Pancreas (tissue), 10 donors: ENCODE results near the gene CIAPIN1. TPM values are rescaled to one million over a fixed set of nuclear protein-coding genes. Genes with fewer than 3 reads are reported as not detected.

Experiments
- ATAC-seq, 4 donors: fragments of 200-7000 bp; cut with Tn5 transposase; one replicate each; pipeline versions ENCODE4 v1.8.0 to v1.9.1; 2020; ENCODE audit warnings: mild to moderate bottlenecking in 4 of 4, moderate library complexity in 4 of 4
- DNase-seq, 6 donors: peaks; one replicate each; pipeline ENCODE4 v3.0.0-alpha.2; 2020
- FAIRE-seq: peaks from 2 replicates; lab custom pipeline; 2012; peaks lifted over from hg19 to GRCh38; lab: Jason Lieb, UNC
- H3K27ac ChIP-seq, 4 donors: fragments of 200-600 bp; sonication (generic); 1 replicate in 3 of 4; 2 replicates in 1 of 4; pipeline versions ENCODE4 v1.5.0 to v1.8.0; 2020
- H3K27me3 ChIP-seq, 4 donors: fragments of 200-600 bp; one replicate each; pipeline ENCODE4 v1.8.0; 2021
- H3K36me3 ChIP-seq, 3 donors: fragments of 200-600 bp; sonication (generic) in 1 of 3; one replicate each; pipeline versions ENCODE4 v1.5.0 to v1.8.0; 2020 to 2021
- H3K4me1 ChIP-seq, 3 donors: fragments of 200-600 bp; one replicate each; pipeline ENCODE4 v1.8.0; 2021
- H3K4me3 ChIP-seq, 4 donors: fragments of 200-600 bp; sonication (generic) in 2 of 4; one replicate each; pipeline versions ENCODE4 v1.5.0 to v1.8.0; 2020 to 2021
- H3K9me3 ChIP-seq, 4 donors: fragments of 200-600 bp; one replicate each; pipeline ENCODE4 v1.8.0; 2021
- WGBS, 2 donors: extraction: QIAGEN DNeasy Blood & Tissue Kit; methylation state at CpG; one replicate each; pipeline ENCODE4 v1.1.7; 2013; 5-methylcytosine and 5-hydroxymethylcytosine counted together
- intact Hi-C, 3 donors: fragments of 100-400 bp; cut with DNase I; formaldehyde crosslinking; loops; one replicate each; pipeline versions ENCODE4 v1.11.1 to v1.14.2; 2022
- polyA plus RNA-seq, 2 donors: library from polyadenylated mRNA; stranded (reverse); fragments of 200-250 nt; gene quantifications; one replicate each; pipeline ENCODE4 v1.2.3, GENCODE V29; 2013
- total RNA-seq, 6 donors: library from RNA; stranded (reverse); fragmentation: NEBNext Ultra II Directional in 4 of 6; extraction: Animal tissue kit (Norgen Biotek cat#: 25700) in 4 of 6; gene quantifications; one replicate each; pipeline versions ENCODE4 v1.2.1 to v1.2.4, GENCODE V29; 2021 to 2023
- TF ChIP-seq, protein P1 (sequence below), 4 donors: fragments of 200-600 bp; sonication (generic) in 3 of 4; IDR thresholded peaks; one replicate each; pipeline versions ENCODE4 v1.5.0 to v1.8.0; 2021; ENCODE audit warnings: antibody characterized with exemption in 4 of 4
- donor health status: healthy with polysubstance abuse.
- donor health status: DM: no; HTN: no; CAD: no; lungs with moderate emphysema.
- donor health status: DM: no; HTN: no; CAD: no.
- donor health status: control.
- donor health status: control.
- donor health status: Bipolar disorder and iron deficiency.
- donor health status: DM: yes; HTN: yes; CAD: no.
- donor health status: DM: no; HTN: no; CAD: no.
- donor health status: DM: no; HTN: no; CAD: no.
- donor health status: DM: yes; HTN: yes; CAD: no.

Gene CIAPIN1
- total and polyA plus RNA-seq, 8 donors: 11.6 to 23.8 (median 17.2) TPM

DNA sequence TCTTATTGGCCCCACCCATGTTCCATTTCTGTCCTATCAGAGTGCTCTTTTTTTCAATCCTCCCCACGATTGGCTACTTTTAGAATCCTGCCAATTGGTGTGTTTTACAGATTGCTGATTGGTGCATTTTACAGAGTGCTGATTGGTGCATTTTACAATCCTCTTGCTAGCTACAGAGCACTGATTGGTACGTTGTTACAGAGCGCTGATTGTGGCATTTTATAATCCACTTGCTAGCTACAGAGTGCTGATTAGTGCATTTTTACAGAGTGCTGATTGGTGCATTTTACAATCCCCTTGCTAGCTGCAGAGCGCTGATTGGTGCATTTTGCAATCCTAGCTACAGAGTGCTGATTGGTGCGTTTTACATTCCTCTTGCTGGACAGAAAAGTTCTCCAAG is 52.2 kb downstream of the CIAPIN1 start:
- ATAC-seq: no peak

DNA sequence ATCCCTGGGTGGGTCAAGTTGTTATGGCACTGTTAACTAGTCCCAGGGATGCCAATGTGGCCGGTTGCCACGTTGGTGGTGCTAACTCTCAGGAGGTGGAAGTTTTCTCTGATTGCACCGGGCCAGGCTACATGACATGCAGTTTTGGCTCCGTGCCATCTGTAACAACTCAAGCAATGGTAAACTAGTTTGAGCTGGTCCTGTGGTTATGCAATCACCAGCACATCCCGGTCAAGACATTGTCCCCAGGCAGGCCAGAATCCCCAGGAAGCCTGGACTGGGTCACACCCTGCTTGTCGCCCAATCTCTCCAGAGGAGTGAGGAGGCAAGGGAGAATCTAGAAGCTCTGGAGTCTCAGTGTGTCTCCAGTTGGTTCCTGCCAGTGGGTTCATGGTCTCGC is 52.7 kb downstream of the CIAPIN1 start:
- no peak overlapping the region for H3K27ac ChIP-seq

More for the DNA sequence above, 52.2 kb downstream of the CIAPIN1 start:
- no peak overlapping the region for H3K27ac ChIP-seq
- DNase-seq (no peak), FAIRE-seq (no peak)
- H3K9me3 ChIP-seq: no peaks in the 10 kb centered on the region
- WGBS, 2 donors: 73 to 80% methylated on average over 5 of the region's 5 CpGs
- no peak overlapping the region for H3K4me3 ChIP-seq
- H3K36me3 ChIP-seq: no peaks in the 10 kb centered on the region
- TF ChIP-seq, protein P1, sequence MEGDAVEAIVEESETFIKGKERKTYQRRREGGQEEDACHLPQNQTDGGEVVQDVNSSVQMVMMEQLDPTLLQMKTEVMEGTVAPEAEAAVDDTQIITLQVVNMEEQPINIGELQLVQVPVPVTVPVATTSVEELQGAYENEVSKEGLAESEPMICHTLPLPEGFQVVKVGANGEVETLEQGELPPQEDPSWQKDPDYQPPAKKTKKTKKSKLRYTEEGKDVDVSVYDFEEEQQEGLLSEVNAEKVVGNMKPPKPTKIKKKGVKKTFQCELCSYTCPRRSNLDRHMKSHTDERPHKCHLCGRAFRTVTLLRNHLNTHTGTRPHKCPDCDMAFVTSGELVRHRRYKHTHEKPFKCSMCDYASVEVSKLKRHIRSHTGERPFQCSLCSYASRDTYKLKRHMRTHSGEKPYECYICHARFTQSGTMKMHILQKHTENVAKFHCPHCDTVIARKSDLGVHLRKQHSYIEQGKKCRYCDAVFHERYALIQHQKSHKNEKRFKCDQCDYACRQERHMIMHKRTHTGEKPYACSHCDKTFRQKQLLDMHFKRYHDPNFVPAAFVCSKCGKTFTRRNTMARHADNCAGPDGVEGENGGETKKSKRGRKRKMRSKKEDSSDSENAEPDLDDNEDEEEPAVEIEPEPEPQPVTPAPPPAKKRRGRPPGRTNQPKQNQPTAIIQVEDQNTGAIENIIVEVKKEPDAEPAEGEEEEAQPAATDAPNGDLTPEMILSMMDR (IDR thresholded peaks at IDR 0.05): no peak
- intact Hi-C loops: no loop called here
- H3K27me3 ChIP-seq: no peaks in the 10 kb centered on the region
- H3K4me1 ChIP-seq: peaks cover 0 to 2% (median 0%) of the 10 kb centered on the region in 3 donors

DNA sequence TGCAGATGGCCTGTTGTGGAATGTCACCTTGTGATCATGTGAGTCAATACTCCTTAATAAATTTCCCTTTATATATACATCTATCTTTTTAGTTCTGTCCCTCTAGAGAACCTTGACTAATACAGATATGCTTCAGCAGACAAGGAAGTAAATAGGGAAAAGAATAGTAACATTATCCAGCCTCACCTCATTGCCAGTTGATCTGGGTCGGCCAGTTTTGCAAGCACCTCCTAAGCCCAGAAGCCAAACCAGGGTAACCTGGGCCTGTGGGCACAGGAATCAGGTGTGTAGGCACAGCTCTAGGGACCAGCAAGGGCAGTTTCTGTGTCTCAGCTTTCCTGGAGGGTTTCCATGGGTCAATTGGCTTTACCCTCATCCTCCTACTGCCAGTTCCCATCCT is 54.5 kb downstream of the CIAPIN1 start:
- ATAC-seq: peak; percentile 28 to 83 (median 72)
- FAIRE-seq: no peak
- no peak for DNase-seq
- H3K27me3 ChIP-seq: no peaks in the 10 kb centered on the region
- H3K4me1 ChIP-seq: peaks cover 0 to 2% (median 0%) of the 10 kb centered on the region in 3 donors
- WGBS, 2 donors: 40 to 44% methylated on average over 1 of the region's 1 CpG
- H3K9me3 ChIP-seq: no peaks in the 10 kb centered on the region
- TF ChIP-seq, protein P1 (IDR thresholded peaks at IDR 0.05): no peak
- no peaks in the 10 kb centered on the region for H3K36me3 ChIP-seq
- H3K4me3 ChIP-seq: no peak overlapping the region
- peak overlapping the region in 2 of 4 donors; percentile 62 to 67 for H3K27ac ChIP-seq
- intact Hi-C loops: no loop called here

More for the DNA sequence above, 52.7 kb downstream of the CIAPIN1 start:
- intact Hi-C loops: no loop called here
- Histone ChIP-seq H3K36me3 (no peaks in the 10 kb centered on the region), H3K4me1 (peaks cover 0 to 2% (median 0%) of the 10 kb centered on the region in 3 donors), H3K9me3 (no peaks in the 10 kb centered on the region), H3K27me3 (no peaks in the 10 kb centered on the region), H3K4me3 (no peak overlapping the region)
- ATAC-seq (peak in 3 of 4 donors; percentile 11 to 43 (median 32)), DNase-seq (peak in 1 of 6 donors; percentile 31), FAIRE-seq (no peak)
- TF ChIP-seq, protein P1 (IDR thresholded peaks at IDR 0.05): no peak
- 39 to 46% methylated on average over 7 of the region's 7 CpGs for WGBS, 2 donors

DNA sequence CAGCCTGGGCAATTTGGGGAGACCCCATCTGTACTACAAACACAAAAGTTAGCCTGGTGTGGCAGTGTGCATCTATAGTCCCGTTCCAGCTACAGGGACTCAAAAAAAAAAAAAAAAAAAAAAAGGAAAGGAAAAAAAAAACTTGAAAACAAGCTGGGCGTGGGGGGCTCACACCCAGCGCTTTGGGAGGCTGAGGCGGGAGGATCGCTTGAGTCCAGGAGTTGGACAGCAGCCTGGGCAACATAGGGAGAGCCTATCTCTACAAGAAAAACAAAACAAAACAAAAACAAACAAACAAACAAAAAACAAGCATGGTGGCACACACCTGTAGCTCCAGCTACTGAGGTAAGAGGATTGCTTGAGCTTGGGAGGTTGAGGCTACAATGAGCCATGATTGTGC is 55.5 kb downstream of the CIAPIN1 start:
- ATAC-seq: no peak
- peaks cover 0 to 2% (median 0%) of the 10 kb centered on the region in 3 donors for H3K4me1 ChIP-seq
- intact Hi-C loops: no loop called here
- no peaks in the 10 kb centered on the region for H3K9me3 ChIP-seq
- 88 to 89% methylated on average over 5 of the region's 5 CpGs for WGBS, 2 donors
- no peak for FAIRE-seq
- H3K4me3 ChIP-seq: no peak overlapping the region
- no peaks in the 10 kb centered on the region for H3K27me3 ChIP-seq
- peak overlapping the region in 1 of 4 donors; percentile 67 for H3K27ac ChIP-seq
- no peaks in the 10 kb centered on the region for H3K36me3 ChIP-seq
- TF ChIP-seq, protein P1 (IDR thresholded peaks at IDR 0.05): no peak
- DNase-seq: no peak

DNA sequence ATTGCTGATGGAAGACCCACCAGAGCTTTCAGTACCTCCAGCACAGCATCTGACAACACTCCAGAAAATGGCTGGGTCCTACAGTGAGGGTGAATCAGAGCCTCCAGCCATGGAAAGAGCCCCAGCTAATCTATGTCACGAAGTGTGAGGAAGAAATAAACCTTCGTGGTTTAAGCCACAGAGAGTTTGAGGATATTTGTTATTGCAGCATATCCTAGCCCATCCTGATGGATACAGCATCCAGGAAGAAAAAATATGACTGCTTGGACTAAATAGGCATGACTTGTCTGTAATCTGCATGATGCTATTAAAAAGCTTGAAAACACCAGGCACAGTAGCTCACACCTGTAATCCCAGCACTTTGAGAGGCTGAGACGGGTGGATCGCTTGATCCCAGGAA is 55.9 kb downstream of the CIAPIN1 start:
- WGBS, 2 donors: 81 to 86% methylated on average over 4 of the region's 4 CpGs
- no peaks in the 10 kb centered on the region for H3K36me3 ChIP-seq
- ATAC-seq: no peak
- H3K9me3 ChIP-seq: no peaks in the 10 kb centered on the region
- H3K27me3 ChIP-seq: no peaks in the 10 kb centered on the region
- H3K4me1 ChIP-seq: peaks cover 0 to 2% (median 0%) of the 10 kb centered on the region in 3 donors
- H3K4me3 ChIP-seq: no peak overlapping the region
- intact Hi-C loops: no loop called here
- TF ChIP-seq, protein P1 (IDR thresholded peaks at IDR 0.05): no peak
- H3K27ac ChIP-seq: no peak overlapping the region
- no peak for FAIRE-seq
- no peak for DNase-seq
